Hepatocyte (in vitro differentiated cells): ENCODE data around the gene PFN3. TPM values are rescaled to one million over a fixed set of nuclear protein-coding genes. Genes with fewer than 3 reads are reported as not detected.

Experiments used
- DNase-seq: peaks from one replicate; pipeline ENCODE4 v3.0.0-alpha.2; 2016; ENCODE audit warnings: low spot score
- H2AFZ ChIP-seq: fragments of 200-600 bp; sonication (generic); 2 replicates; pipeline ENCODE4 v1.6.0; 2016; ENCODE audit warnings: antibody characterized with exemption, mild to moderate bottlenecking
- H3K27ac ChIP-seq: fragments of 200-600 bp; sonication (generic); 2 replicates; pipeline ENCODE4 v1.5.1; 2016; ENCODE audit warnings: mild to moderate bottlenecking
- H3K27me3 ChIP-seq: fragments of 200-600 bp; sonication (generic); 2 replicates; pipeline ENCODE4 v1.6.1; 2016
- H3K36me3 ChIP-seq: fragments of 200-600 bp; sonication (generic); replicated peaks from 2 replicates; pipeline ENCODE4 v1.5.1; 2016; ENCODE audit warnings: low read depth; ENCODE audit not compliant: insufficient read depth
- H3K4me1 ChIP-seq: fragments of 200-600 bp; sonication (generic); 2 replicates; pipeline ENCODE4 v1.5.1; 2016; ENCODE audit warnings: mild to moderate bottlenecking, moderate library complexity; ENCODE audit not compliant: insufficient read depth
- H3K4me2 ChIP-seq: fragments of 200-600 bp; sonication (generic); 2 replicates; pipeline ENCODE4 v1.6.0; 2016
- H3K4me3 ChIP-seq: fragments of 200-600 bp; sonication (generic); 2 replicates; pipeline ENCODE4 v1.5.1; 2016; ENCODE audit warnings: mild to moderate bottlenecking
- H3K79me2 ChIP-seq: fragments of 200-600 bp; sonication (generic); 2 replicates; pipeline ENCODE4 v1.6.0; 2017; ENCODE audit warnings: mild to moderate bottlenecking
- H3K9me2 ChIP-seq: fragments of 200-600 bp; sonication (generic); replicated peaks from 2 replicates; pipeline ENCODE4 v1.6.0; 2017; ENCODE audit warnings: mild to moderate bottlenecking; ENCODE audit not compliant: insufficient read depth
- H3K9me3 ChIP-seq: fragments of 200-600 bp; sonication (generic); 2 replicates; pipeline ENCODE4 v1.5.1; 2016; ENCODE audit warnings: low read depth, mild to moderate bottlenecking
- H4K20me1 ChIP-seq: fragments of 200-600 bp; sonication (generic); 2 replicates; pipeline ENCODE4 v1.6.0; 2016; ENCODE audit warnings: mild to moderate bottlenecking; ENCODE audit not compliant: insufficient read depth, poor library complexity, severe bottlenecking
- CTCF ChIP-seq: fragments of 200-600 bp; sonication (generic); IDR thresholded peaks from 2 replicates; pipeline ENCODE4 v1.5.1; 2016; ENCODE audit warnings: antibody characterized with exemption, mild to moderate bottlenecking; ENCODE audit not compliant: poor library complexity
- EZH2 ChIP-seq: fragments of 200-600 bp; sonication (generic); IDR thresholded peaks from 2 replicates; pipeline ENCODE4 v1.6.1; 2016; ENCODE audit warnings: antibody characterized with exemption, mild to moderate bottlenecking, borderline replicate concordance
- EZH2phosphoT487 ChIP-seq: fragments of 200-600 bp; sonication (generic); IDR thresholded peaks from one replicate; pipeline ENCODE4 v1.6.1; 2018; ENCODE audit warnings: antibody characterized with exemption, mild to moderate bottlenecking, low read depth, moderate library complexity; ENCODE audit not compliant: unreplicated experiment, severe bottlenecking
- WGBS: methylation state at CpG from one replicate; pipeline ENCODE4 v1.1.6; 2016; ENCODE audit warnings: low lambda C conversion rate; ENCODE audit errors: missing lambda C conversion rate; 5-methylcytosine and 5-hydroxymethylcytosine counted together
- polyA plus RNA-seq: library from polyadenylated mRNA; unstranded; fragments of >200 nt; fragmentation: Nextera tagmentation; extraction: Ambion mirVana; gene quantifications from 2 replicates; pipeline ENCODE4 v1.2.1, GENCODE V29; 2016
- total RNA-seq: library from RNA; depleted of rRNA; stranded (reverse); fragments of >200 nt; gene quantifications from 2 replicates; pipeline ENCODE4 v1.2.3, GENCODE V29; 2014

The PFN3 gene
- total and polyA plus RNA-seq, 2 experiments from 2014 or later = not detected

- H3K4me1 ChIP-seq = peaks cover 9% of the 10 kb centered on the region
- no peaks in the 10 kb centered on the region for H3K36me3 ChIP-seq
- DNase-seq = no peak
- H3K4me2 ChIP-seq = no peak overlapping the region
- TF ChIP-seq CTCF (no peak), EZH2 (no peak), EZH2phosphoT487 (no peak)
- no peak overlapping the region for H2AFZ ChIP-seq
- H3K27me3 ChIP-seq = no peaks in the 10 kb centered on the region
- no peaks in the 10 kb centered on the region for H3K9me2 ChIP-seq
- no peak overlapping the region for H3K27ac ChIP-seq
- H4K20me1 ChIP-seq = peaks cover 4% of the 10 kb centered on the region
- WGBS = 96% methylated on average over 23 of the region's 29 CpGs
- H3K79me2 ChIP-seq = peaks cover 29% of the 10 kb centered on the region
- H3K9me3 ChIP-seq = no peaks in the 10 kb centered on the region
- H3K4me3 ChIP-seq = no peak overlapping the region
Observed at GRCh38 chr5:177431317-177432142, 31.1 kb upstream of the PFN3 start.

GRCh38 chr5:177430972-177431316 lies 30.5 kb upstream of the PFN3 start:
- H3K4me1 ChIP-seq = peaks cover 9% of the 10 kb centered on the region
- peaks cover 4% of the 10 kb centered on the region for H4K20me1 ChIP-seq
- H3K4me3 ChIP-seq = no peak overlapping the region
- no peaks in the 10 kb centered on the region for H3K9me3 ChIP-seq
- no peak for TF ChIP-seq EZH2phosphoT487
- TF ChIP-seq EZH2 = no peak
- no peak for TF ChIP-seq CTCF
- no peaks in the 10 kb centered on the region for H3K27me3 ChIP-seq
- H3K79me2 ChIP-seq = peaks cover 29% of the 10 kb centered on the region
- H3K27ac ChIP-seq = no peak overlapping the region
- no peaks in the 10 kb centered on the region for H3K9me2 ChIP-seq
- no peak overlapping the region for H3K4me2 ChIP-seq
- H3K36me3 ChIP-seq = no peaks in the 10 kb centered on the region
- DNase-seq = no peak
- H2AFZ ChIP-seq = no peak overlapping the region
- WGBS = 95% methylated on average over 6 of the region's 7 CpGs

- Histone ChIP-seq H3K27ac (no peak overlapping the region), H2AFZ (no peak overlapping the region), H3K36me3 (no peaks in the 10 kb centered on the region), H3K4me1 (peaks cover 9% of the 10 kb centered on the region), H3K79me2 (peaks cover 29% of the 10 kb centered on the region), H3K9me2 (no peaks in the 10 kb centered on the region), H3K4me2 (no peak overlapping the region), H3K27me3 (no peaks in the 10 kb centered on the region), H3K4me3 (no peak overlapping the region), H3K9me3 (no peaks in the 10 kb centered on the region), H4K20me1 (peaks cover 4% of the 10 kb centered on the region)
- WGBS = 85% methylated on average over 24 of the region's 26 CpGs
- no peak for DNase-seq
- no peak for TF ChIP-seq CTCF
Observed at GRCh38 chr5:177430140-177430951, 29.9 kb upstream of the PFN3 start.
